Embryonic facial prominence (tissue), 1 donor: ENCODE results near the gene STAB2.

Source experiments
- DNase-seq: peaks from one replicate; pipeline ENCODE4 v3.0.0-alpha.2; 2016; ENCODE audit errors: extremely low spot score

Gene STAB2

GRCh38 chr12:103586132-103586531, 941 bp upstream of the STAB2 start:
- DNase-seq, result no peak

GRCh38 chr12:103588680-103589079, 1.6 kb downstream of the STAB2 start:
- no peak for DNase-seq

DNA sequence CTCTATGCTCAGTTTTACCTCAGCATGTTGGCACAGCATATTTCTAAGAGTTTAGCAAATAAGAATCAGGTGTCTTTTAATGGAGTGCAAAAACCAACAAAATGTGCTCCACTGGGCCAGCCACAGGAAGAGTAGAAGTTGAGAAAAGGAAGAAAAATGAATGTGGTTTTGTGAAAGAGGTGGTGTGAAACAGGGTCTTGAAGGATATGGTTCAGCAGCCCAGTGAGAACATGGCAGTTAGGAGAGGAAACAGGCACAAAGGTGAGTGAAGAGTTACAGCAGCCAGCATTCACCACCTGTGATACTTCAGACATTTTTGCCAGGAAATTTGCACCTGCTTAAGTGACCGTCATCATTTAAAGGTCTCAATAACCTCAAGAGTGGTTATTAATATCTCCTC, 2.4 kb downstream of the STAB2 start:
- no peak for DNase-seq

GRCh38 chr12:103590271-103590670, 3.2 kb downstream of the STAB2 start:
- no peak for DNase-seq

GRCh38 chr12:103596981-103597380, 9.9 kb downstream of the STAB2 start:
- no peak for DNase-seq

DNA sequence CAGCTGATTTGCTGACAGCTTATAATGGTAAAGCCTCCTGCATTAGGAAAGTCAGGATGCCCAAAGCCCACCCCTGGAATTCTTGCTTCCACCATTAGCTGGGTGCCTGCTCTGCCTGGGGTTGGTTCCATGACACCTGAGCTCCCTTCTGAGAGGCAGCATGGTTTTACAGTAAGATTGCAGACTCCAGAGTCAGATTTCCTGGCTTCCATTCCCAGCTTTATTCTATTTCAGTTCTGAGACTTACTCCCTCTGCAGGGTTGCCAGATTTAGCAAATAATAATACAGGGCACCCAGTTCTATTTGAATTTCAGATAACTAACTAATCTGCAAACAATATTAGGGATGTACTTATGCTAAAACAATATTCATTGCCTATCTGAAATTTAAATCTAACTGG, 12.2 kb downstream of the STAB2 start:
- no peak for DNase-seq

DNA sequence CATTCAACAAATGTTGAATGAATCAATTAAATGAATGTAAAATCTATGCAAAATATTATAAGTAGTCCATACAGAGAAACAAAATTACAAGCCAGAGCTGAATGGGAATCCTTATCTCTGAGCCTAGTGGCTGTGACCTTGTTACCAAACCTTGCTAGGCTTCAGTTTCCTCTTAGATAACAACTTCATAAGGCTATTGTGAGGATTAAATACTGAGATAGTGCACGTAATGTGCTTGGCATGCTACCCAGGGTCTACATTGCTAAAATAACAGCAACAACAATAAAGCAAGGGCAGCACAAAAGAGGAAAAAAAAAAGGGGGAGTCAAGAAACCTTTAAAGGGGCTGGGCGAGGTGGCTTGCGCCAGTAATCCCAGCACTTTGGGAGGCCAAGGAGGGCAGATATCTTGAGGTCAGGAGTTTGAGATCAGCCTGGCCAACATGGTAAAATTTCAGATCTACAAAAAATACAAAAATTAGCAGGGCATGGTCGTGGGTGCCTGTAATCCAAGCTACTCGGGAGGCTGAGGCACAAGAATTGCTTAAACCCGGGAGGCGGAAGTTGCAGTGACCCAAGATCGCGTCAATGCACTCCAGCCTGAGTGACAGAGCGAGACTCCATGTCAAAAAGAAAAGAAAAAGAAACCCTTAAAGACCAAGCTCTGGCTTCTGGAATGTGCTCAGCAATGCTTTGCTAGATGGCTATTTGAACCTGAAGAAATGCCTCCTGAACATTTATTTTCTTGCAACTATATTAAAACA, 14.1 kb downstream of the STAB2 start:
- no peak for DNase-seq

- DNase-seq, result no peak
These were observed 33.3 kb downstream of the STAB2 start for GRCh38 chr12:103620395-103620794.

DNA sequence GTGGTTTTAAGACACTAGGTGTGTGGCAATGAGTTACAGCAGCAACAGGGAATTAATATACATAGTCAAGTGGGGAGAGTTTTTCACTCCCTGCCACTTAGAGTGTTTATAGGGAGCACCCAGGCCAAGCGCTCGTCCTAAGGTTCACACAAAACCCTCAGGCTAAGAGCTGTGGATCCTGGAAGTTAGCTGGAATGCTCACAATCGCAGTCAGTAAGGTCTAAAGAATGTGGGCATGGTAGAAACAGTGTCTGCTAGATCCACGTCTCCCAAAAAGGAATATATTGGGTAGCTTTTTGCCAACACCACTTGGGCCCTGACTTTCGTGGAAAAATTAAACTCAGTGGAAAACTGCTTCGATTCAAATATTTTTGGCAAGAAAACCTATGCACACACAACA, 36.6 kb downstream of the STAB2 start:
- no peak for DNase-seq

DNA sequence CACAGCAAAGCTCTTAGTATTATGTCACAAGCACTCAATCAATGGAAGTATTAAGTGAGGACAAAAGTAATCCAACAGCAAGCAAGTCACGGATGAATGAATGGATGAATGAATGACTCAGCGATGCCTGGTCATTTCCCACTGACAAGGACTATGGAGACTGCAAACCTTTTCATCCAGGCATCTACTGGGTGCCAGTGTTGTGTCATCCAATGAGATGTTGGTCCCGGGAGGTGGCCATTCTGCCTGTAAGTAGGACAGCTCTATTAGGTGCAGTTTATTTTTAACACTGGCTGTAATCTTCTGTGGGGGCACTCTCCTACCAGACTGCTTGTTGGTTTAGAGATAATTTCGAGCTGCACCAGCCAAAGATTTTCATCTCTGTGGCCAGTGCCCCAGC, 39.4 kb downstream of the STAB2 start:
- DNase-seq, result no peak

DNA sequence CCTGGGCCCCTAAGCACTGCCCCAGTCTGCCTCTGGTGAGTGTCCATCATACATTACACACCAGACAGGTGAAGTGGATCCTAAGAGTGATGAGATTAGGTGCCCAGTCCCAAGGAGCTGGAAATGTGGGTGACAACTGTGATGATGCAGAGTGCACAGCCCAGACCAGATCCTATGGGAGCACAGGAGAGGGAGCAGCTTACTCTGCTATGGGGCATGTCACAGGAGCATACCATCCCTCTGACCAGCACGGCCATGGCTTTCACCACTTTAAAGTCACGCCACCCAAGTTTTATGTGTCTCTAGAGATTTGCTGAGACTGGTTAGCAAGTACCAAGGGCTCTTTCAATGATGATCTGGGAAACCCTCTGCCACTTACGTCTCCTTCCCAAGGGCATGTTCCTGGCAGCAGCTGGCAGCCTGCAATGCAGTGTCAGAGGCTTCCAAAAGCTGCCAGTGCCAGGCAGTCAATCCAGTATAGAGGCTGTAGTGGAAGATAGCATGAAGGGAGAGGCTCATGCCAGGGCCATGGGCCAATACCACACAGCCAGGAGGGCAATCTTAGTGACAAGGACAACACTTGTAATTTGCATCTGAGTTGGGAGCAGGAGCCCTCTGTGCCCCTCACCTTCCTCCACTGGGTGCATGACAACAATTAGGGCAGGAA, 40.2 kb downstream of the STAB2 start:
- no peak for DNase-seq

DNA sequence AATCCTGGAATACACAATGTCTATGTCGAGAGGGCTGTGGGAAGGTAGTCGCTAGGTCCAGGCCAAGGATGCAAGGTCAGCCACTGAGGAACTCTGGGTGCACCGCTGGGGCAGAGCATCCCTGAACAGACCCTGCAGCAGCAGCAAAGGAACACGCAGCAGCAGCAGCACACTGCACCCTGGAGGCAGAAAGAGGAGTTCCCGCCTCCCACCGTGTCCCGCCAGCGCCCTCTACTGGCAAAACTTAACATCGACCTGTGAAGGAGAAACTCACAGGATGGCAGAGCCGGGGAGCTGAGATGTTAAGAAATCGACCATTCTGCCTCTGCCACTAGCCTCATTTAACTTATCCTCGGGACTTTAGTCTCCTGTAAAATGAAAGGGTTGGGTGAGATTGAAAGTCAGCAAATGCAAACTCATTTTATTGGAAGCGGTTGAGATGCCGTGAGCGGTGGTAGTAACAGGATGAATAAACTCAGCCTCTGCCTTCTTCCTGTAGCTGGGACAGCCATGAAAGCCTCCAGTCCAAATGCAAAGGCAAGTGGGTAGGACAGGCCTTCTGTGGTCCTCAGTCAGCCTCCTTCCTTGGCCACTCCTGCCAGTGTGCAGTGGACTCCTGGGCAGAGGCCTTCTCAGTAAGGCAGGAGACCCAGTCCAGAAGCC, 45.6 kb downstream of the STAB2 start:
- no peak for DNase-seq

- DNase-seq, result no peak
These were observed 47.7 kb downstream of the STAB2 start for GRCh38 chr12:103634732-103635131.

DNA sequence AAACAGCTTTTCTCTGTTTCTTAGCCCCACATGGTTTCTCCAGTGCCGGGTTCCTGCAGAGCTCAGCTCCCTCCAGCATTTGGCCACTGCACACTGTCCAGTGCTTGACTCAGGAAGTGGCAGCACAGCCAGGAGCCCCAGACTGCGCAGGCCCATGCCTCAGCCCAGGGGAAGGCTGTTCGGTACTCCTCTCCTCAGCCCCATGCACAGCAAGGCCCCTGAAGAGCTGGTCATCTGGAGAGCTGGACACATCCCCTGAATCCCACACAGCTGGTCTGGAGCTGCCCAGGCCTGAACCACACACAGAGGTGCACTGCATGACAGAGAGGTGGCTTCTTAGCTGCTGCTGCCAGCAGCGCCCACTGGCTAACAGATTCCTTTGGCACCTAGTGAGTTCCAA, 48.3 kb downstream of the STAB2 start:
- DNase-seq, result no peak

DNA sequence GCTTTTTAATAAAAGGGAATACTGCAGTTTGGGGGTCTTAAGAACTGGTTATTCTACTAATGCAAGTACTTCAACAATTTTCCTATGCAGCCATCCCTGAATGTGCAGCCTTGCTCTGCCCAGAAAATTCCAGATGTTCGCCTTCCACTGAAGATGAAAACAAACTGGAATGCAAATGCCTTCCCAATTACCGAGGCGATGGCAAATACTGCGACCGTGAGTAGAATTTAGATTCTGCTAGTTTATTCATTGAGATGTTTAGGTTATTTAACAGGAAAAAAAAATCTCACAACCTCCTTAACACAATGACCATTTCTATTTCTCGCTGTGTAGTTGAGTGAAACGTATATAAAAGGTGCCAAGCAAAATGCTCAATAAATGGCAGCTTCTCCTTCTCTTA, 49.9 kb downstream of the STAB2 start:
- no peak for DNase-seq

- DNase-seq, result no peak
These were observed 50.4 kb downstream of the STAB2 start for GRCh38 chr12:103637429-103637828.

DNA sequence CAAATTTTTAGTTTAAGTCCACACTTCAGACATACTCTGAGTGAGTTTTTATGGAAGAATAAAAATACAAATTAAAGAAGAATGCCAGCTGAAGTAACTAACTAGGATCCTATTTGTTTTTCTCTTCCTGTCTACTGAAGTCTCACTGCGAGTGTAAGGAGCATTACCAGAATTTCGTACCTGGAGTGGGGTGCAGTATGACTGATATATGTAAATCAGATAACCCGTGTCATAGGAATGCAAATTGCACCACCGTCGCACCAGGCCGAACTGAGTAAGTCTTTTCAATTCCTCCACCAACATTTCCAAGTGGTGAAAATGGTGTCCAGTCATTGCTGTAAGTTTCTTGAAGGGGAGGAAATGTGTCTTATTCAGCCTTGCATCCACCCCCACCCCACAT, 52.9 kb downstream of the STAB2 start:
- DNase-seq, result no peak

DNA sequence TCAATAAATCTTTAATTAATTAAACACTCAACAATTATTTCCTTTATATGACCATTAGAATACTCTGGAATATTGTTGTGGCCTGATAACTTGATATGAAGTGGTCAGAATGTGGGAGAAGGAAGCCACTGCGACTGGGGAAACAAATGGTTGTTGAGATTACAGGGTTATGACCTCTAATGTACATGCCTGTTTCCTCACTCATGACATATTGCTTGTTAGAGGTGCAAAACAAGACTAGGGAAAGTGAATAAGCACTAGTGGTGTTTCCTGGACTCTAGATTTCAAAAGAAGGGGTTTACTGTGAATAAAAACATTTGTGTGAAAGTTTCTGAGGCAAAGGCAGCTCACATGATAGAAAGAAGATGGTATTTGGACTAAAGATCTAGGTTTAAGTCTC, 53.3 kb downstream of the STAB2 start:
- no peak for DNase-seq

- DNase-seq, result no peak
These were observed 53.8 kb downstream of the STAB2 start for GRCh38 chr12:103640831-103641230.

DNA sequence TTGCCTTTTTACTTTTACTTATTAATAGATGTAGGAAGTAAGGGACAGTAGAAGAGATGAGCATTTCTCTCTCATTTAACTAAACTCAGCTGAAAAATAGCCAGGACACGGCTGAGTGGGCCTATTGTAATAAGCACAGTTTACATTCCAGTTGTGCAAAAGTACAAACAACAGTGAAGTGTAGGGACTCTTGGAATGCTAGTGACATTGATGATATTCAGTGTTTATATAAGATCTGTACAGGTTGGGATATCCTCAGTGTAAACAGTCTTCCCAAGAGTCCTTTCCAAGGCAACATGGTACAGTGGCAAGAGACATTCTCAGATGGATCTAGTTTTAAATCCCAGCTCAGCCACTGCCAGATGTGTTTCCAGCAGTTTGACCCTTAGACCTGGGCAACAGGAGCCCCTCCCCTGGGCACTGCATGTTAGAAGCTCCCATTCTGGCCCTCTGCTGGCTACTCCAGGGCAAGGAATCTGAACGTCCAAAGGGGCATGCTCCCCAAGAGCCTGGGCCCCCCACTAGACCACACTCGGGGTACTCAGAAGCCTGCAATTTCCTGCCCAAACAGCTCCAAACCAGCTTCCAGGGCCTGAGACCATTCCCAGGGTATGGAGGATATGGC, 55.3 kb downstream of the STAB2 start:
- DNase-seq, result no peak

- DNase-seq, result no peak
These were observed 58.1 kb downstream of the STAB2 start for GRCh38 chr12:103645202-103645601.

DNA sequence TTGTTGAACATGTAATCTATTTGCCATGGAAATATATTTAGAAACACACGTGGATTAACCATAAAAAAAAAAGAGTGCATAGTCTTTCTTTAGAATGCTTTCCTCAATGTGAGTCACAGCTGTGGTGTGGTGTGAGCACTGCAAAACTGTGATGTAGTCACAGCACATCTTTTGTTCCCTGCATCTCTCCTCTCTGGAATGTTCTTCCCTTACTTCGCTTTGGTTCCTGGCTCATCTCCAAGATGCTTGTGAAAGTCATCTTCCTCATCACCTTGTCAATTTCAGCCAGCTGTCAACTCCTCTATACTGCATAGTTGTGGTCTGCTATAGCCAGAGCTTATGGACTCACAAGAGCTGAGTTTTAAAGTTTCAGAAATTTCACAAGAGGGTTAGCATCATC, 60.2 kb downstream of the STAB2 start:
- no peak for DNase-seq

DNA sequence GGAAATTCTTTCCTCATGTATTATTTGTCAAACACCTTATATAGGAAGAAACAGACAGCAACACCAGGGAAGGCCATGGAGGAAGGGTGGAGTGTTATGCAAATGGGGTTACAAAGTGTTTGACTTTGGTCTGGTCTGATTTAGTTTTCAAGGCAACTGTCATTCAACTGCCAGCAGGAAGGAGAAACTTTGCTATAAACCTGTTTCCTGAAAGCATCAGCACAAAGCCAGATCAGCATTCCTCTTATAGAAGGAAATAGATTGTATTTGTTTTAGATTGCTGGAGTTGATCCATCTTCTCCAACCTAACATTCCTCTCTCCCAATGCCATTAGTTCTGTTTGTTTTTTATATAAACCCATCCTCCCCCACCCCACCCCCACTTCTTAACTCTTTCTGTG, 65.7 kb downstream of the STAB2 start:
- no peak for DNase-seq
